ENCODE data around the gene CC2D1B. TPM values are rescaled to one million over a fixed set of nuclear protein-coding genes. Genes with fewer than 3 reads are reported as not detected.

Gene CC2D1B, protein sequence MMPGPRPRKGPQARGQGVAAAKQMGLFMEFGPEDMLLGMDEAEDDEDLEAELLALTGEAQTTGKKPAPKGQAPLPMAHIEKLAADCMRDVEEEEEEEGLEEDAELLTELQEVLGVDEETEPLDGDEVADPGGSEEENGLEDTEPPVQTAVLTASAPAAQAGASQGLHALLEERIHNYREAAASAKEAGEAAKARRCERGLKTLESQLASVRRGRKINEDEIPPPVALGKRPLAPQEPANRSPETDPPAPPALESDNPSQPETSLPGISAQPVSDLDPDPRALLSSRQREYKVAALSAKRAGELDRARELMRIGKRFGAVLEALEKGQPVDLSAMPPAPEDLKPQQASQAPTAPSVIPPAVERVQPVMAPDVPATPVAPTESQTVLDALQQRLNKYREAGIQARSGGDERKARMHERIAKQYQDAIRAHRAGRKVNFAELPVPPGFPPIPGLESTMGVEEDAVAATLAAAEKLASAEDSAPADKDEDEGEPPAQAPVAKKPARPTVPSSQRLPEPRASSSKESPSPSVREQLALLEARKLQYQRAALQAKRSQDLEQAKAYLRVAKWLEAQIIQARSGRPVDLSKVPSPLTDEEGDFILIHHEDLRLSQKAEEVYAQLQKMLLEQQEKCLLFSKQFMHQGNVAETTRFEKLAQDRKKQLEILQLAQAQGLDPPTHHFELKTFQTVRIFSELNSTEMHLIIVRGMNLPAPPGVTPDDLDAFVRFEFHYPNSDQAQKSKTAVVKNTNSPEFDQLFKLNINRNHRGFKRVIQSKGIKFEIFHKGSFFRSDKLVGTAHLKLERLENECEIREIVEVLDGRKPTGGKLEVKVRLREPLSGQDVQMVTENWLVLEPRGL
- total RNA-seq: 10 to 100 TPM; 38.0 to 43.6 (median 40.4) TPM
- long read RNA-seq, donor 1, transcript CC2D1B-201 (25 exons, 3,377 nt): major isoform, 7 of 29 reads
- long read RNA-seq, donor 1, partial matches to known transcripts: 9 of 29 reads
- long read RNA-seq, donor 1, other reads (novel, unspliced or antisense): 12 of 29 reads
- long read RNA-seq, donor 2, partial matches to known transcripts: 1 of 6 reads
- long read RNA-seq, donor 2, other reads (novel, unspliced or antisense): 1 of 6 reads

DNA sequence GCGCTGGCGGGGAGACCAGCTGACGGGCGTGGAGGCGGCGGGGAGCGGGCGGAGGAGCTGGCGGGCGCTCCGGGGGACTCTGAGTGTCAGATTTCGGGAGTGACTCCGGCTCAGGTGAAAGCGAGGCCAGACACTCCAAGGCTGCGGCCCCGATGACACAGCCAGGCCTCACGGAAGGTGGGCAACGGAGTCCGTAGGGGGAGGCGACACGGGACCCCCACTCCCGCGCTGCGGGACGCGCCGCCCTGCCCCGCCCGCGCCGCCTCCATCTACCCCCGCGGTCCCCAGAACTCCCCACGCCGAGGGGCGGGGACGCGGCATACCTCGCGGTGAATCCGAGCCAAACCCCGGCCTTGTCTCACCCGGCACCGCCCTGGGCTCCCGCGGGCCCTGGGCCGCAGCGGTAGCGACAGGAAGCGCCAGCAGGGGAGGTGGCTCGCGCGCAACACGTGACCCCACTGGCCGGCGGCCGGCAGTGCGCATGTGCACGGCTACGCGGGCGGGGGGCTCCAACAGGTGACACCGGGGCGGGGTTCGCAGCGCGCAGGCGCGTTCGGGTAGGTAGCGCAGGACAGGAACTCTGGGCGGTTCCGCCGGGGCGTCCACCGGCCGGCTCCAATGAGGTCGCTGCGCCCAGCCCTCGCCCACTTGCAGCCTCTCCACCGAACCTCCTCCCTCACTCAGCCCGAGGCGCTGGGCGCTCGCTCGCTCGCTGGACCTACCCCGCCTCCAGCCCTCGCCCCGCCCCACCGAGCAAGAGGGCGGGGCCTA is at the start of gene CC2D1B:
TSS of gene CC2D1B (minus strand) at position 460 of the 771 bp plus-strand sequence. CDS start 1,585 bp downstream, outside the sequence.
- Histone ChIP-seq H3K9me3 (no peaks in the 10 kb centered on the region), H3K4me1 (ENCODE audit: low read depth) (peaks cover 11% of the 10 kb centered on the region), H3K4me3 (peak within 1 kb of the TSS; percentile 97), H3K36me3 (ENCODE audit: low read depth) (peaks cover 8% of the 10 kb centered on the region)
- DNase-seq: peak; percentile 97 to 100 (median 100)
- ATAC-seq: peak; percentile 93
- intact Hi-C loops (cut with DNase I, micrococcal nuclease): no loop called here
- peak; percentile 23 for TF ChIP-seq CTCF (IDR thresholded peaks at IDR 0.05)

- Histone ChIP-seq H3K36me3 (ENCODE audit: low read depth) (peaks cover 17% of the 10 kb centered on the region), H3K4me1 (ENCODE audit: low read depth) (peaks cover 4% of the 10 kb centered on the region), H3K4me3 (no peak overlapping the region), H3K9me3 (no peaks in the 10 kb centered on the region)
- ATAC-seq (no peak), DNase-seq (no peak)
- no peak for TF ChIP-seq CTCF (IDR thresholded peaks at IDR 0.05)
- intact Hi-C loops (cut with DNase I, micrococcal nuclease): no loop called here
Observed at GRCh38 chr1:52414942-52415341, 48.9 kb upstream of the CC2D1B start.

DNA sequence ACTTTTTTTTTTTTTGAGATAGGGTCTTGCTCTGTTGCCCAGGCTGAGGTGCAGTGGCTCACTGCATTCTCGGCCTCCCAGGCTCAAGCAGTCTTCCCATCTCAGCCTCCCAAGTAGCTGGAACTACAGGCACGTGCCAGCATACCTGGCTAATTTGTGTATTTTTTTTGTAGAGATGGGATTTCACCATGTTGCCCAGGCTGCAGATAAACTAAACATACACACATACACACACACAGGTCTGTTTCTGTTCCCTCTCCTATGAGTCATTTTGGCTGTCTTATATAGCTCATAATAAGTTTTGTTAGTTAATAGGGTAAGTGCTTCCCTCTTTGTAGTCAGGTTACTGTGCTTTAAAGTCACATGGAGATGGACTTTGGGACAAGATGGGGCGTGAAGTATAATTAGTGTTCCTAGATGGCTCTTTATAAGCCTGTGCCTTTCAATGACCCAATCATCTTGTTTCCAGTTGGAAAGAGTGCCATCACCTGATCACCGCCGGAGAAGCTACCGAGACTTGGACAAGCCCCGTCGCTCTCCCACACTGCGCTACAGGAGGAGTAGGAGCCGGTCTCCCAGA is 47.5 kb upstream of the CC2D1B start:
- Histone ChIP-seq H3K36me3 (ENCODE audit: low read depth) (peaks cover 17% of the 10 kb centered on the region), H3K9me3 (no peaks in the 10 kb centered on the region), H3K4me3 (no peak overlapping the region), H3K4me1 (ENCODE audit: low read depth) (peaks cover 4% of the 10 kb centered on the region)
- no peak for TF ChIP-seq CTCF (IDR thresholded peaks at IDR 0.05)
- intact Hi-C loops (cut with DNase I, micrococcal nuclease): no loop called here
- DNase-seq (peak; percentile 67 to 77 (median 69)), ATAC-seq (peak; percentile 95)

- H3K36me3 ChIP-seq (ENCODE audit: low read depth): no peaks in the 10 kb centered on the region
- peak overlapping the region; percentile 68 for H3K4me3 ChIP-seq
- intact Hi-C loops (cut with DNase I, micrococcal nuclease): no loop called here
- DNase-seq: no peak
- TF ChIP-seq CTCF (IDR thresholded peaks at IDR 0.05): no peak
- no peak for ATAC-seq
- no peaks in the 10 kb centered on the region for H3K9me3 ChIP-seq
- H3K4me1 ChIP-seq (ENCODE audit: low read depth): peaks cover 16% of the 10 kb centered on the region
Observed at GRCh38 chr1:52404975-52405338, 39.0 kb upstream of the CC2D1B start.

All from mucosa of descending colon (tissue), 3 donors.